ENCODE measurements around the gene DNAJC8. TPM values are rescaled to one million over a fixed set of nuclear protein-coding genes. Genes with fewer than 3 reads are reported as not detected.
A peak's percentile ranks its signal among the peaks of the same experiment; 100 is the strongest.

The DNAJC8 gene
- total and polyA plus RNA-seq, 7 experiments from 2014 or later = 54.2 to 174 (median 74.9) TPM

DNA sequence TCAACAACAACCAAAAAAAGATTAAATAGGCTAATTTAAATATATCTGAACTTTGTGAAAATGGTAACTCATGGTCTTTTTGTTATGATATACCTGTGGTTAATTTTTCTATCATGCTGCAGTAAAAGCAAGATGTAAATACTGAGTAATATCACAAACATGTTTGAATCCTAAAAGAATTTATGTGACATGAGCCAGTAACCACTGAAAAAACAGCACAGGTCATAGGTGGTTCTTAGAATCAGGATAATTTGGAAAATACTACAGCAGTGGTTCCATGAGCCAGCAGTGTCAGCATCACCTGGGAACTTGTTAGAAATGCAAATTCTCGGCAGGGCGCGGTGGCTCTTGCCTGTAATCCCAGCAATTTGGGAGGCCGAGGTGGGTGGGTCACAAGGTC, 7.2 kb upstream of the DNAJC8 start:
- peaks cover 43 to 45% of the 10 kb centered on the region in 2 donors for H3K4me1 ChIP-seq (ENCODE audit: control insufficient read depth in 2 of 2, insufficient read depth in 2 of 2, low read length in 2 of 2)
- no peaks in the 10 kb centered on the region for H3K9me3 Mint-ChIP-seq
- CTCF ChIA-PET = no interaction called here

DNA sequence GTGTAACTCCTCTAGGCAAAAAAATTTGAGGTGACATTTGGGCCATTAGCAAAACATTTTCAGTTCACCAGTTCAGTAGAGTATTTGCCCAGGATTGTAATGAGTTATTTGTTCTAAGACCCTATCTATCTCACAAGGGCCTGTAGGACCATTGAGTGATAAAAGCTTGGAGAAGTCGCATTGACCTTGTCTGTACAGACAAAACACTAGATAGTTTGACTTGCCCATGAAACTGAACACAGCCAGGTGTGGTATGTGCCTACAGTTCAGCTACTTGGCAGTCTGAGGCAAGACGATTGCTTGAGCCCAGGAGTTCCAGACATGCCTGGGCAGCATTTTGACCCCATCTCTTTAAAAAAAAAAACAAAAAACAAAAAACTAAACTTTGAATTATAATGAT, 6.2 kb upstream of the DNAJC8 start:
- Mint-ChIP-seq H3K4me1 (peaks cover 8 to 23% (median 16%) of the 10 kb centered on the region in 7 donors), H3K36me3 (peaks cover 0 to 4% (median 0%) of the 10 kb centered on the region in 5 donors), H3K27ac (peak overlapping the region in 5 of 9 donors; percentile 41 to 78 (median 48)), H3K4me3 (no peak overlapping the region), H3K9me3 (no peaks in the 10 kb centered on the region), H3K27me3 (no peaks in the 10 kb centered on the region)
- Histone ChIP-seq H3K27ac (ENCODE audit: low read depth, low read length) (no peak overlapping the region), H3K9me3 (ENCODE audit: control insufficient read depth in 2 of 3, low read length in 3 of 3) (no peaks in the 10 kb centered on the region), H3K4me3 (ENCODE audit: low read length) (no peak overlapping the region), H3K4me1 (ENCODE audit: control insufficient read depth in 2 of 2, insufficient read depth in 2 of 2, low read length in 2 of 2) (peaks cover 33 to 35% of the 10 kb centered on the region in 2 donors), H3K27me3 (ENCODE audit: control insufficient read depth in 2 of 2, insufficient read depth in 2 of 2, low read length in 2 of 2) (no peaks in the 10 kb centered on the region), H3K36me3 (ENCODE audit: control insufficient read depth in 2 of 3, insufficient read depth in 3 of 3, low read length in 3 of 3) (peaks cover 0 to 10% (median 0%) of the 10 kb centered on the region in 3 experiments)
- CTCF ChIA-PET = interaction anchor here (3.0 kb wide), 1 partner anchor 10 kb away, joined by 12 read pairs; no protein-coding TSS in a partner anchor
- ATAC-seq = no peak
- no peak for DNase-seq
- POLR2A ChIA-PET = interaction anchor here (0.8 to 13.7 kb wide), 2 partner anchors 7 to 285 kb away, joined by 3 to 184 read pairs; no protein-coding TSS in a partner anchor
- intact Hi-C loops (cut with micrococcal nuclease) = no loop called here

More for the DNA sequence above, 7.2 kb upstream of the DNAJC8 start:
- peaks cover 0 to 4% (median 0%) of the 10 kb centered on the region in 5 donors for H3K36me3 Mint-ChIP-seq
- H3K36me3 ChIP-seq (ENCODE audit: control insufficient read depth in 2 of 3, insufficient read depth in 3 of 3, low read length in 3 of 3) = peaks cover 0 to 10% (median 0%) of the 10 kb centered on the region in 3 experiments
- H3K4me1 Mint-ChIP-seq = peaks cover 12 to 29% (median 24%) of the 10 kb centered on the region in 7 donors
- H3K4me3 Mint-ChIP-seq = no peak overlapping the region
- no peak overlapping the region for H3K27ac Mint-ChIP-seq
- ATAC-seq (no peak), DNase-seq (no peak)
- no peaks in the 10 kb centered on the region for H3K27me3 Mint-ChIP-seq
- intact Hi-C loops (cut with micrococcal nuclease) = loop anchor here in 1 of 2 donors (10.0 kb wide), 1 partner anchor 645 kb away; no protein-coding TSS in a partner anchor
- POLR2A ChIA-PET = no interaction called here
- no peaks in the 10 kb centered on the region for H3K9me3 ChIP-seq (ENCODE audit: control insufficient read depth in 2 of 3, low read length in 3 of 3)
- no peaks in the 10 kb centered on the region for H3K27me3 ChIP-seq (ENCODE audit: control insufficient read depth in 2 of 2, insufficient read depth in 2 of 2, low read length in 2 of 2)
- H3K4me3 ChIP-seq (ENCODE audit: low read length) = no peak overlapping the region
- H3K27ac ChIP-seq (ENCODE audit: low read depth, low read length) = no peak overlapping the region

DNA sequence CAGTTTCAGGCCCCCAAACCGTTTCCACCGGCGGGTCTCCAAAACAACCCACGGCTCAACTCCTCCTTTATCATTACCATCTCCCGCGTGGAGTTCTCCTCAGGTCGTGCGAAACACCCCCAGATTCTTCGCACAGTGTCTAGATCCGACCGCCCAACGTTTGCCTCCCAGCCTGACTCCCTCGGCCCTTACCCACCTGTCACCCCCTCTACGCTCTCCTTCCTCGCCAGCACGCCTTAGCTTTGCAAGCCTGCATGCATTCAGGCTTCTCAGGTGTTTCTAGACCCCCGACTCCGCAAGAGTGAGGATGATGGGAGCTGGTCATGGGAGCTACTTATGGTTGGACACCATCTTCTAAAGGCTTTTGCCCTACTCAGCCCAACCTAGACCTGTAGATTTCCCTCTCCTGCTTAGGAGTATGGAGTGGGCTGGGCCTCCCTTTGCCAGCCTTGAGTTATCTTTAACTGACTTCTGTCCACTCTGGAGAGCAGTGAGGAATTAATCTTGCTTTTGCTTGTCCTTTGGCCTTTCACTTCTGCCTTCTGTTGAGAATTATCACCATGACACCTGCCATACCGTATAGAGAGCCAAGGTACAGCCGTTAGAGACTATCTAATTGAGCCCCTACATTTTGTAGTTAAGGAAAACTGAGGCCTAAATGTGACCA, 4.0 kb upstream of the DNAJC8 start:
- Mint-ChIP-seq H3K36me3 (peaks cover 3 to 5% (median 4%) of the 10 kb centered on the region in 5 donors), H3K4me3 (no peak overlapping the region), H3K9me3 (no peaks in the 10 kb centered on the region), H3K27me3 (no peaks in the 10 kb centered on the region), H3K27ac (no peak overlapping the region), H3K4me1 (peaks cover 6 to 29% (median 20%) of the 10 kb centered on the region in 7 donors)
- peak in 4 of 9 donors; percentile 18 to 31 (median 22) for DNase-seq
- ATAC-seq = no peak
- ChIA-PET POLR2A (interaction anchor here (0.6 to 13.7 kb wide), 10 partner anchors 9 to 411 kb away, joined by 3 to 184 read pairs (median 4); partner anchors contain the start of genes EYA3, MED18 and SESN2), CTCF (interaction anchor here (1.3 to 3.0 kb wide), 2 partner anchors 10 to 12 kb away, joined by 5 to 12 read pairs; no protein-coding TSS in a partner anchor)
- Histone ChIP-seq H3K9me3 (ENCODE audit: control insufficient read depth in 2 of 3, low read length in 3 of 3) (no peaks in the 10 kb centered on the region), H3K36me3 (ENCODE audit: control insufficient read depth in 2 of 3, insufficient read depth in 3 of 3, low read length in 3 of 3) (peaks cover 0 to 15% (median 0%) of the 10 kb centered on the region in 3 experiments), H3K27me3 (ENCODE audit: control insufficient read depth in 2 of 2, insufficient read depth in 2 of 2, low read length in 2 of 2) (no peaks in the 10 kb centered on the region), H3K27ac (ENCODE audit: low read depth, low read length) (peak overlapping the region; percentile 87), H3K4me3 (ENCODE audit: low read length) (peak overlapping the region; percentile 95), H3K4me1 (ENCODE audit: control insufficient read depth in 2 of 2, insufficient read depth in 2 of 2, low read length in 2 of 2) (peaks cover 28 to 34% of the 10 kb centered on the region in 2 donors)
- intact Hi-C loops (cut with micrococcal nuclease) = loop anchor here (1.0 to 2.0 kb wide), 4 partner anchors 8 to 92 kb away; partner anchors contain the start of genes MED18 (in 1 of the 2) and SESN2 (in 1 of the 2)

DNA sequence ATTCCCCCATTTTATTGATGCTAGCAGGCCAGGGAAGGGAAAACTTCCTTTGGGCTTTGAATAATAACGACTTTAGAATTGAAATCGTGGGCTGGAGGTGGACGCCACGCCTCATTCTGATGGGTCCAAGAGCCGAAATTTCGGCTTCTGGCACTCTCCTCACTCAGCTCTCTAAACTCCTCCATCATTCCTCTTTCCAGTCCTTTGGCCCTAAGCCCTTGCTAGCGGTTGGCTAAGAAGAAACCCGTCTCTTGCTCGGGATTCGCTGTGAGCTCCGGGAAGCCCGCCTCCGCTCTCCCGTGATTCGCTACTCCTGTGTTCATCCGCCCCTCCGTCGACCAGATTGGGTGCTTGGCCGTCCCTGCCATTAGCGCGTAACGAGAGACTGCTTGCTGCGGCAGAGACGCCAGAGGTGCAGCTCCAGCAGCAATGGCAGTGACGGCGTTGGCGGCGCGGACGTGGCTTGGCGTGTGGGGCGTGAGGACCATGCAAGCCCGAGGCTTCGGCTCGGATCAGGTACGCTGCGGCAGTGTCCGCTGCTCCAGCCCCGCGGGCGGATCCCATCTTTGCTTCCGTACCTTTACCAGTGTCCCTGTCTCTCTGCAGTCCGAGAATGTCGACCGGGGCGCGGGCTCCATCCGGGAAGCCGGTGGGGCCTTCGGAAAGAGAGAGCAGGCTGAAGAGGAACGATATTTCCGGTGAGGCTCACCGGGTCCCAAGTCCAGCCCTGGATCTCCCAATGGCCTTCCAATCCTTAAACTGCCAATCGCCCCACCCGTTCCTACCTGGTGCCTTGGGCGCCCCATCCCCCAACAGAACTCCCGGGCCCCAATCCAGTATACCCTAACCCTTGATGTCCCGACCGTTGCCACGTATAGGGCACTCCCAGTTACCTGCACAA, 3.2 kb upstream of the DNAJC8 start, which contains the start of gene ATP5IF1:
ATP5IF1 (plus strand) TSS at position 370 of the 901 bp plus-strand sequence; CDS start at position 430, 60 bp downstream.
- intact Hi-C loops (cut with micrococcal nuclease) = loop anchor here (1.0 to 2.0 kb wide), 4 partner anchors 8 to 93 kb away; partner anchors contain the start of genes MED18 (in 1 of the 2) and SESN2 (in 1 of the 2)
- H3K9me3 Mint-ChIP-seq = no peaks in the 10 kb centered on the region
- Histone ChIP-seq H3K27ac (ENCODE audit: low read depth, low read length) (peak within 1 kb of the TSS; percentile 87), H3K36me3 (ENCODE audit: control insufficient read depth in 2 of 3, insufficient read depth in 3 of 3, low read length in 3 of 3) (peaks cover 0 to 15% (median 0%) of the 10 kb centered on the region in 3 experiments), H3K27me3 (ENCODE audit: control insufficient read depth in 2 of 2, insufficient read depth in 2 of 2, low read length in 2 of 2) (no peaks in the 10 kb centered on the region), H3K4me3 (ENCODE audit: low read length) (peak within 1 kb of the TSS; percentile 95), H3K4me1 (ENCODE audit: control insufficient read depth in 2 of 2, insufficient read depth in 2 of 2, low read length in 2 of 2) (peaks cover 26 to 34% of the 10 kb centered on the region in 2 donors), H3K9me3 (ENCODE audit: control insufficient read depth in 2 of 3, low read length in 3 of 3) (no peaks in the 10 kb centered on the region)
- peaks cover 3 to 5% (median 4%) of the 10 kb centered on the region in 5 donors for H3K36me3 Mint-ChIP-seq
- peaks cover 7 to 33% (median 20%) of the 10 kb centered on the region in 7 donors for H3K4me1 Mint-ChIP-seq
- H3K4me3 Mint-ChIP-seq = peak within 1 kb of the TSS in 2 of 10 donors; percentile 5 to 48
- no peaks in the 10 kb centered on the region for H3K27me3 Mint-ChIP-seq
- ChIA-PET POLR2A (interaction anchor here (0.7 to 13.7 kb wide), 13 partner anchors 10 to 945 kb away, joined by 3 to 184 read pairs (median 5); partner anchors contain the start of genes EYA3, MED18, SESN2 and SRSF4), CTCF (interaction anchor here (0.6 to 1.4 kb wide), 3 partner anchors 12 to 688 kb away, joined by 3 to 8 read pairs (median 3); no protein-coding TSS in a partner anchor)
- peak; percentile 97 for ATAC-seq
- no peak within 1 kb of the TSS for H3K27ac Mint-ChIP-seq
- peak; percentile 78 to 96 (median 94) for DNase-seq

DNA sequence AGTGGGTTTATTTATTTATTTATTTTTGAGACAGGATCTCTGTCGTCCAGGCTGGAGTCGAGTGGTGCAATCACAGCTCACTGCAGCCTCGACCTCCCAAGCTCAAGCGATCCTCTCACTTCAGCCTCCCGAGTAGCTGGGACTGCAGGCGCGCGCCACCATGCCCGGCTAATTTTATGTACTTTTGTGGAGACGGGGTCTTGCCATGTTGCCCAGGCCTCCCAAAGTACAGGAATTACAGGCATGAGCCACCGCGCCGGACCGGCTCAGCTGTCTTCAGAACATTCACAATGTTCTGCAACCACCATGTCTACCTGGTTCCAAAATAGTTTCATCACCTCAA, 406 bp upstream of the DNAJC8 start:
- no peaks in the 10 kb centered on the region for H3K9me3 ChIP-seq (ENCODE audit: control insufficient read depth in 2 of 3, low read length in 3 of 3)
- ChIA-PET POLR2A (interaction anchor here (1.1 to 13.7 kb wide), 4 partner anchors 13 to 346 kb away, joined by 3 to 184 read pairs (median 4); partner anchors contain the start of genes EYA3 and SESN2), CTCF (no interaction called here)
- Mint-ChIP-seq H3K27ac (peak overlapping the region in 8 of 9 donors; percentile 77 to 100 (median 99)), H3K36me3 (peaks cover 4 to 13% (median 10%) of the 10 kb centered on the region in 5 donors), H3K4me3 (peak overlapping the region; percentile 23 to 100 (median 85)), H3K27me3 (no peaks in the 10 kb centered on the region), H3K4me1 (peaks cover 7 to 48% (median 32%) of the 10 kb centered on the region in 7 donors), H3K9me3 (no peaks in the 10 kb centered on the region)
- peaks cover 0 to 29% (median 6%) of the 10 kb centered on the region in 3 experiments for H3K36me3 ChIP-seq (ENCODE audit: control insufficient read depth in 2 of 3, insufficient read depth in 3 of 3, low read length in 3 of 3)
- no peak for DNase-seq
- H3K4me3 ChIP-seq (ENCODE audit: low read length) = peak overlapping the region; percentile 93
- intact Hi-C loops (cut with micrococcal nuclease) = loop anchor here in 1 of 2 donors (2.0 to 5.0 kb wide), 2 partner anchors 14 to 654 kb away; no protein-coding TSS in a partner anchor
- no peak for ATAC-seq
- H3K4me1 ChIP-seq (ENCODE audit: control insufficient read depth in 2 of 2, insufficient read depth in 2 of 2, low read length in 2 of 2) = peaks cover 26 to 29% of the 10 kb centered on the region in 2 donors
- peak overlapping the region; percentile 88 for H3K27ac ChIP-seq (ENCODE audit: low read depth, low read length)
- H3K27me3 ChIP-seq (ENCODE audit: control insufficient read depth in 2 of 2, insufficient read depth in 2 of 2, low read length in 2 of 2) = no peaks in the 10 kb centered on the region

All from naive thymus-derived CD4-positive, alpha-beta T cell (primary cell).